Measurements from ENCODE around the gene RUNX2. TPM values are rescaled to one million over a fixed set of nuclear protein-coding genes. Genes with fewer than 3 reads are reported as not detected.

The RUNX2 gene
- total and polyA plus RNA-seq, 4 donors: 1.8 to 6.7 (median 3.2) TPM

DNA sequence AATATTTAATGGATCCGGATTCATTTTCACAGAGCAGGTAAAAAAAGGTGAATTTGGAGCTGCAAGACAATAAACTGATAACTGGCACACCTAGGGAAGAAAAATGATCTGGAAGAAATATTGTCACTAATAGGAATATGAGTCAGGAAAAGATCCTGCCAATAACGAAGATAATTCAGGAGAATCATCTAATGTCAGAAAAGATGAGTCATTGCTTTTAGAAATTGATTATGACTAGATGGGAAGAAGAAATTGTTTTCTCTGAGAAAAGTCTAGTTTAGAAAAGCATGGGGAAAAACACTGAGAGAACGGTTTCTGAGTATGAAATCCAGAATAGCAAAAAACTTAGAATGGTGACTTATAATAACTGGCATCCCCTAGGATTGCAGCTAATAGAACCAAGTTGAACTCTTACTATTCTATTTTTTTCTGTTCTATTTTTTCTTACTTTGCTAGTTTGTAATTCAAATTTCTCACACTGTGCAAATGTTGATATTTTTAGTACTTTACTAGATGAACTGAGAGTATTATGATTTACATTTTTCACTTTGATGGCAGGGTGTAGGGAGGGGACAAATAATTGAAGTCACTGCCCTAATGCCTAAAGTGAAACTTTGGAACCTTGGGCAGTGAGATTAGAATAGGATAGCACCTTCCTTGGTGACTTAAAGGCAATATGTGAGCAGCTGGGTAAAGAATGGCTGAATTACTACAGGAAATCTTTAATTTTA lies 87.8 kb downstream of the RUNX2 start:
- ATAC-seq (ENCODE audit: insufficient read depth, low FRiP score): no peak
- Histone ChIP-seq H3K27me3 (ENCODE audit: control insufficient read depth in 3 of 3, insufficient read depth in 3 of 3, low read length in 2 of 3) (peaks cover 0 to 54% (median 47%) of the 10 kb centered on the region in 3 donors), H3K9me3 (ENCODE audit: control insufficient read depth in 4 of 4, insufficient read depth in 3 of 4, low read length in 3 of 4) (no peaks in the 10 kb centered on the region), H3K9ac (ENCODE audit: insufficient read depth in 1 of 2, low read length in 2 of 2) (no peak overlapping the region), H3K4me3 (no peak overlapping the region), H3K27ac (ENCODE audit: low read depth in 1 of 2, low read length in 1 of 2) (no peak overlapping the region), H3K4me1 (ENCODE audit: control insufficient read depth in 5 of 5, insufficient read depth in 5 of 5, low read length in 5 of 5) (peaks cover 0 to 14% (median 4%) of the 10 kb centered on the region in 5 donors), H3K36me3 (ENCODE audit: control insufficient read depth in 4 of 4, insufficient read depth in 4 of 4, low read length in 4 of 4) (no peaks in the 10 kb centered on the region)
- TF ChIP-seq, protein P1, sequence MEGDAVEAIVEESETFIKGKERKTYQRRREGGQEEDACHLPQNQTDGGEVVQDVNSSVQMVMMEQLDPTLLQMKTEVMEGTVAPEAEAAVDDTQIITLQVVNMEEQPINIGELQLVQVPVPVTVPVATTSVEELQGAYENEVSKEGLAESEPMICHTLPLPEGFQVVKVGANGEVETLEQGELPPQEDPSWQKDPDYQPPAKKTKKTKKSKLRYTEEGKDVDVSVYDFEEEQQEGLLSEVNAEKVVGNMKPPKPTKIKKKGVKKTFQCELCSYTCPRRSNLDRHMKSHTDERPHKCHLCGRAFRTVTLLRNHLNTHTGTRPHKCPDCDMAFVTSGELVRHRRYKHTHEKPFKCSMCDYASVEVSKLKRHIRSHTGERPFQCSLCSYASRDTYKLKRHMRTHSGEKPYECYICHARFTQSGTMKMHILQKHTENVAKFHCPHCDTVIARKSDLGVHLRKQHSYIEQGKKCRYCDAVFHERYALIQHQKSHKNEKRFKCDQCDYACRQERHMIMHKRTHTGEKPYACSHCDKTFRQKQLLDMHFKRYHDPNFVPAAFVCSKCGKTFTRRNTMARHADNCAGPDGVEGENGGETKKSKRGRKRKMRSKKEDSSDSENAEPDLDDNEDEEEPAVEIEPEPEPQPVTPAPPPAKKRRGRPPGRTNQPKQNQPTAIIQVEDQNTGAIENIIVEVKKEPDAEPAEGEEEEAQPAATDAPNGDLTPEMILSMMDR (IDR thresholded peaks at IDR 0.05; ENCODE audit: control extremely low read depth, extremely low read depth): no peak
- 62 to 63% methylated on average over 3 of the region's 3 CpGs for WGBS, 2 donors
- no peak for DNase-seq

DNA sequence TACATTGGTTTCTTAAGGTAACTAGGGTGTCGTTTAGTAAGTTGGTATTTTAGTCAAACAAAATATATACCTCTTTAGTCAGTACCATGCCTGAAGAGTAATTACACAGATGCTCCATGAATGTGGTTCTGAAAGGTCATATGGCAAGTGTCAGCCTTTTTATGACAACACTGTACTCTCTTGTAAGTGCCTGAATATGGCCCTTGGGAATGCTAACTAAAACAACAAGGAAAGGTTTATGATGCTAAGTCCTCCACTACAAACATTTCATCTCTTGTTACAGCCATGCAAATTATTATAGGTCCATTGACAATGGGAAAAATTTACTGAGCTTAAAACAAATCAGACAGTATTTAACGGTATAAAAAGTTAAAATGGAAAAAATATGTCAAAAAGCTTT lies 88.6 kb downstream of the RUNX2 start:
- no peaks in the 10 kb centered on the region for H3K9me3 ChIP-seq (ENCODE audit: control insufficient read depth in 4 of 4, insufficient read depth in 3 of 4, low read length in 3 of 4)
- ATAC-seq (ENCODE audit: insufficient read depth, low FRiP score): no peak
- no peaks in the 10 kb centered on the region for H3K36me3 ChIP-seq (ENCODE audit: control insufficient read depth in 4 of 4, insufficient read depth in 4 of 4, low read length in 4 of 4)
- WGBS, 2 donors: 84 to 95% methylated on average over 2 of the region's 2 CpGs
- H3K27me3 ChIP-seq (ENCODE audit: control insufficient read depth in 3 of 3, insufficient read depth in 3 of 3, low read length in 2 of 3): peaks cover 0 to 60% (median 53%) of the 10 kb centered on the region in 3 donors
- H3K4me3 ChIP-seq: no peak overlapping the region
- H3K27ac ChIP-seq (ENCODE audit: low read depth in 1 of 2, low read length in 1 of 2): no peak overlapping the region
- TF ChIP-seq, protein P1 (IDR thresholded peaks at IDR 0.05; ENCODE audit: control extremely low read depth, extremely low read depth): no peak
- no peak for DNase-seq
- H3K4me1 ChIP-seq (ENCODE audit: control insufficient read depth in 5 of 5, insufficient read depth in 5 of 5, low read length in 5 of 5): peaks cover 3 to 22% (median 4%) of the 10 kb centered on the region in 5 donors
- H3K9ac ChIP-seq (ENCODE audit: insufficient read depth in 1 of 2, low read length in 2 of 2): no peak overlapping the region

DNA sequence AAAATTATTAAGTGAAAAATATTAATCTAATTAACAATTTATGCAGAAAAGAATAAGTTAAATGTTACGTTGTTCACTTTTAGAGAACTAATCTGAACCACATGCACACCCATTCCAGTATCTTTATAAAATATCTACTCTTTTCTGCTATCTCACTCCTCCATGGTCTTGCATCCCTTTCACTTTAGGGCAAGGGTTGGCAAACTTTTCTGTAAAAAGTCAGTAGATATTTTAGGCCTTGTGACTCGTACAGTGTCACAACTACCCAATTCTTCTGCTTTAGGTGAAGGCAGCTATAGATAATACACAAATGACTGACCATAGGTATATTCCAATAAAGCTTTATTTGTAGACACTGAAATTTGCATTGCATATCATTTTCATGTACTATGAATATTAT lies 89.3 kb downstream of the RUNX2 start:
- Histone ChIP-seq H3K9me3 (ENCODE audit: control insufficient read depth in 4 of 4, insufficient read depth in 3 of 4, low read length in 3 of 4) (no peaks in the 10 kb centered on the region), H3K27me3 (ENCODE audit: control insufficient read depth in 3 of 3, insufficient read depth in 3 of 3, low read length in 2 of 3) (peaks cover 0 to 64% (median 53%) of the 10 kb centered on the region in 3 donors), H3K4me1 (ENCODE audit: control insufficient read depth in 5 of 5, insufficient read depth in 5 of 5, low read length in 5 of 5) (peaks cover 3 to 26% (median 6%) of the 10 kb centered on the region in 5 donors), H3K36me3 (ENCODE audit: control insufficient read depth in 4 of 4, insufficient read depth in 4 of 4, low read length in 4 of 4) (no peaks in the 10 kb centered on the region), H3K9ac (ENCODE audit: insufficient read depth in 1 of 2, low read length in 2 of 2) (no peak overlapping the region), H3K4me3 (no peak overlapping the region), H3K27ac (ENCODE audit: low read depth in 1 of 2, low read length in 1 of 2) (no peak overlapping the region)
- TF ChIP-seq, protein P1 (IDR thresholded peaks at IDR 0.05; ENCODE audit: control extremely low read depth, extremely low read depth): no peak
- ATAC-seq (ENCODE audit: insufficient read depth, low FRiP score) (no peak), DNase-seq (no peak)
- WGBS, 2 donors: 53 to 79% methylated on average over 2 of the region's 2 CpGs

Data from lung (tissue), 12 donors.